KMS-11 (cell line): ENCODE data around the gene CCBE1.

Experiments
- H2AFZ ChIP-seq: fragments of 200-600 bp; sonication (generic); 2 replicates; pipeline ENCODE4 v1.6.1; 2016; ENCODE audit warnings: antibody characterized with exemption, mixed run types, low read depth
- H3K27ac ChIP-seq: fragments of 200-600 bp; sonication (generic); 2 replicates; pipeline ENCODE4 v1.6.1; 2016; ENCODE audit warnings: mild to moderate bottlenecking, mixed run types
- H3K27me3 ChIP-seq: fragments of 200-600 bp; sonication (generic); 2 replicates; pipeline ENCODE4 v1.6.1; 2017; ENCODE audit warnings: mild to moderate bottlenecking, low read depth, mixed run types, moderate library complexity; ENCODE audit not compliant: insufficient read depth
- H3K36me3 ChIP-seq: fragments of 200-600 bp; sonication (generic); 2 replicates; pipeline ENCODE4 v1.6.1; 2017; ENCODE audit warnings: mild to moderate bottlenecking, mixed run types; ENCODE audit not compliant: insufficient read depth
- H3K4me1 ChIP-seq: fragments of 200-600 bp; sonication (generic); 2 replicates; pipeline ENCODE4 v1.6.1; 2016; ENCODE audit warnings: mild to moderate bottlenecking, low read depth, mixed run types; ENCODE audit not compliant: poor library complexity, severe bottlenecking
- H3K4me2 ChIP-seq: fragments of 200-600 bp; sonication (generic); 2 replicates; pipeline ENCODE4 v1.7.0; 2016; ENCODE audit warnings: mild to moderate bottlenecking, mixed run types
- H3K4me3 ChIP-seq: fragments of 200-600 bp; sonication (generic); IDR thresholded peaks from 2 replicates; pipeline ENCODE4 v1.6.1; 2017; ENCODE audit warnings: low read depth, low read length, mixed read lengths; ENCODE audit not compliant: insufficient read depth
- H3K79me2 ChIP-seq: fragments of 200-600 bp; sonication (generic); 2 replicates; pipeline ENCODE4 v1.6.1; 2016; ENCODE audit warnings: low read depth, mixed run types; ENCODE audit not compliant: insufficient read depth
- H3K9ac ChIP-seq: fragments of 200-600 bp; sonication (generic); 2 replicates; pipeline ENCODE4 v1.6.1; 2016; ENCODE audit warnings: mild to moderate bottlenecking, mixed run types
- H4K20me1 ChIP-seq: fragments of 200-600 bp; sonication (generic); 2 replicates; pipeline ENCODE4 v1.6.1; 2016; ENCODE audit warnings: mild to moderate bottlenecking, mixed run types; ENCODE audit not compliant: insufficient read depth
- TF ChIP-seq, protein P1 (sequence below): fragments of 200-600 bp; sonication (generic); conservative IDR thresholded peaks from 2 replicates; pipeline ENCODE4 v1.6.1; 2017; ENCODE audit warnings: low read depth, mild to moderate bottlenecking, antibody characterized with exemption, low read length, moderate library complexity, mixed read lengths

CCBE1 gene

GRCh38 chr18:59643740-59644139 is 53.5 kb downstream of the CCBE1 start:
- Histone ChIP-seq H3K9ac (no peak overlapping the region), H3K4me1 (no peaks in the 10 kb centered on the region), H3K4me2 (no peak overlapping the region), H4K20me1 (no peaks in the 10 kb centered on the region), H2AFZ (no peak overlapping the region), H3K27ac (no peak overlapping the region), H3K36me3 (no peaks in the 10 kb centered on the region), H3K79me2 (no peaks in the 10 kb centered on the region), H3K27me3 (no peaks in the 10 kb centered on the region), H3K4me3 (no peak overlapping the region)
- TF ChIP-seq, protein P1, sequence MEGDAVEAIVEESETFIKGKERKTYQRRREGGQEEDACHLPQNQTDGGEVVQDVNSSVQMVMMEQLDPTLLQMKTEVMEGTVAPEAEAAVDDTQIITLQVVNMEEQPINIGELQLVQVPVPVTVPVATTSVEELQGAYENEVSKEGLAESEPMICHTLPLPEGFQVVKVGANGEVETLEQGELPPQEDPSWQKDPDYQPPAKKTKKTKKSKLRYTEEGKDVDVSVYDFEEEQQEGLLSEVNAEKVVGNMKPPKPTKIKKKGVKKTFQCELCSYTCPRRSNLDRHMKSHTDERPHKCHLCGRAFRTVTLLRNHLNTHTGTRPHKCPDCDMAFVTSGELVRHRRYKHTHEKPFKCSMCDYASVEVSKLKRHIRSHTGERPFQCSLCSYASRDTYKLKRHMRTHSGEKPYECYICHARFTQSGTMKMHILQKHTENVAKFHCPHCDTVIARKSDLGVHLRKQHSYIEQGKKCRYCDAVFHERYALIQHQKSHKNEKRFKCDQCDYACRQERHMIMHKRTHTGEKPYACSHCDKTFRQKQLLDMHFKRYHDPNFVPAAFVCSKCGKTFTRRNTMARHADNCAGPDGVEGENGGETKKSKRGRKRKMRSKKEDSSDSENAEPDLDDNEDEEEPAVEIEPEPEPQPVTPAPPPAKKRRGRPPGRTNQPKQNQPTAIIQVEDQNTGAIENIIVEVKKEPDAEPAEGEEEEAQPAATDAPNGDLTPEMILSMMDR, result no peak

DNA sequence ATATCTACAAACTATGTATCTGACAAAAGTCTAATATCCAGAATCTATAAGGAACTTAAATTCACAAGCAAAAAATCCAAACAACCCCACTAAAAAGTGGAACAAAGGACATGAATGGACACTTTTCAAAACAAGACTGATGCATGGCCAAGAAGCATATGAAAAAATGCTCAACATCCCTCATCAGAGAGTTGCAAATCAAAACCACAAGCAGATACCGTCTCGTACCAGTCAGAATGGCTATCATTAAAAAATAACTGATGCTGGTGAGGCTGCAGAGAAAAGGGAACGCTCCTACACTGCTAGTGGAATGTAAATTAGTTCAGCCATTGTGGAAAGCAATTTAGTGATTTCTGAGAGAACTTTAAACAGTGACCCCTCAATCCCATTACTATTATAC is 56.5 kb downstream of the CCBE1 start:
- H3K27ac ChIP-seq, result no peak overlapping the region
- no peaks in the 10 kb centered on the region for H3K79me2 ChIP-seq
- no peaks in the 10 kb centered on the region for H4K20me1 ChIP-seq
- no peaks in the 10 kb centered on the region for H3K27me3 ChIP-seq
- no peaks in the 10 kb centered on the region for H3K36me3 ChIP-seq
- TF ChIP-seq, protein P1, result no peak
- no peak overlapping the region for H3K4me3 ChIP-seq
- no peak overlapping the region for H3K9ac ChIP-seq
- H2AFZ ChIP-seq, result no peak overlapping the region
- no peaks in the 10 kb centered on the region for H3K4me1 ChIP-seq
- H3K4me2 ChIP-seq, result no peak overlapping the region

- TF ChIP-seq, protein P1, result no peak
- H3K9ac ChIP-seq, result no peak overlapping the region
- H3K27me3 ChIP-seq, result no peaks in the 10 kb centered on the region
- no peak overlapping the region for H3K4me2 ChIP-seq
- H2AFZ ChIP-seq, result no peak overlapping the region
- H4K20me1 ChIP-seq, result no peaks in the 10 kb centered on the region
- H3K4me3 ChIP-seq, result no peak overlapping the region
- no peaks in the 10 kb centered on the region for H3K79me2 ChIP-seq
- H3K36me3 ChIP-seq, result no peaks in the 10 kb centered on the region
- no peak overlapping the region for H3K27ac ChIP-seq
- H3K4me1 ChIP-seq, result no peaks in the 10 kb centered on the region
Observed at GRCh38 chr18:59639821-59640220, 57.4 kb downstream of the CCBE1 start.

GRCh38 chr18:59639136-59639535 is 58.1 kb downstream of the CCBE1 start:
- Histone ChIP-seq H3K4me2 (no peak overlapping the region), H3K79me2 (no peaks in the 10 kb centered on the region), H3K27me3 (no peaks in the 10 kb centered on the region), H3K27ac (no peak overlapping the region), H3K36me3 (no peaks in the 10 kb centered on the region), H2AFZ (no peak overlapping the region), H4K20me1 (no peaks in the 10 kb centered on the region), H3K9ac (no peak overlapping the region), H3K4me3 (no peak overlapping the region), H3K4me1 (no peaks in the 10 kb centered on the region)
- TF ChIP-seq, protein P1, result no peak
